Caco-2 (cell line): ENCODE data around the gene ADGRF1. TPM values are rescaled to one million over a fixed set of nuclear protein-coding genes. Genes with fewer than 3 reads are reported as not detected.

ENCODE experiments used
- BruUV-seq: library from RNA; stranded (reverse); fragments of 400-500 nt; replicated peaks from 2 replicates; lab custom pipeline; 2021; lab: Mats Ljungman, UMichigan
- CTCF ChIA-PET: fragments of 300-600 bp; sonication (Branson Sonifier 250); formaldehyde crosslinking; loops from one replicate; lab custom pipeline; 2022; ENCODE audit warnings: antibody characterized with exemption; lab: Charles Lee
- POLR2A ChIA-PET: fragments of 300-600 bp; sonication (Branson Sonifier 250); formaldehyde crosslinking; loops from one replicate; lab custom pipeline; 2022; ENCODE audit warnings: antibody characterized with exemption; lab: Charles Lee
- DNase-seq, 2 experiments: peaks; one replicate each; pipeline versions ENCODE4 v3.0.0 to v3.0.0-alpha.2; 2020 to 2022
- H3K27me3 ChIP-seq: replicated peaks from 2 replicates; pipeline ENCODE4 v1.6.0; 2011; ENCODE audit warnings: low read length; ENCODE audit not compliant: control insufficient read depth, insufficient read depth
- H3K36me3 ChIP-seq: 2 replicates; pipeline ENCODE4 v1.5.1; 2011; ENCODE audit warnings: low read length; ENCODE audit not compliant: control insufficient read depth, insufficient read depth
- H3K4me1 ChIP-seq: fragments of 250-450 bp; sonication (Bioruptor Pico); 2 replicates; pipeline ENCODE4 v1.5.1; 2020; ENCODE audit warnings: mild to moderate bottlenecking
- H3K4me3 ChIP-seq: 2 replicates; pipeline ENCODE4 v1.5.1; 2011; ENCODE audit warnings: low read depth, mild to moderate bottlenecking, control low read depth, low read length
- H3K9me3 ChIP-seq: fragments of 250-450 bp; sonication (Bioruptor Pico); 2 replicates; pipeline ENCODE4 v1.5.1; 2020; ENCODE audit warnings: mild to moderate bottlenecking, moderate library complexity
- H3K27ac Mint-ChIP-seq: one replicate; pipeline ENCODE4 v1.8.0; 2022; ENCODE audit warnings: mixed read lengths; ENCODE audit not compliant: unreplicated experiment
- H3K27me3 Mint-ChIP-seq: one replicate; pipeline ENCODE4 v1.8.0; 2022; ENCODE audit warnings: mixed read lengths; ENCODE audit not compliant: insufficient read depth, unreplicated experiment
- H3K36me3 Mint-ChIP-seq: one replicate; pipeline ENCODE4 v1.8.0; 2022; ENCODE audit warnings: mild to moderate bottlenecking, mixed read lengths; ENCODE audit not compliant: insufficient read depth, unreplicated experiment
- H3K4me1 Mint-ChIP-seq: one replicate; pipeline ENCODE4 v1.8.0; 2022; ENCODE audit warnings: low read depth, mixed read lengths; ENCODE audit not compliant: unreplicated experiment
- H3K4me3 Mint-ChIP-seq: one replicate; pipeline ENCODE4 v1.8.0; 2022; ENCODE audit warnings: mild to moderate bottlenecking, moderate library complexity, mixed read lengths; ENCODE audit not compliant: unreplicated experiment
- H3K9me3 Mint-ChIP-seq: one replicate; pipeline ENCODE4 v1.8.0; 2022; ENCODE audit warnings: mixed read lengths; ENCODE audit not compliant: unreplicated experiment
- CTCF ChIP-seq, 2 experiments: fragments of 200-600 bp in 1 of 2; IDR thresholded peaks; 1 replicate in 1 of 2; 2 replicates in 1 of 2; pipeline versions ENCODE4 v1.5.1 to v1.8.0; 2011 to 2022; ENCODE audit warnings: antibody characterized with exemption in 1 of 2, control low read depth in 1 of 2, inconsistent platforms in 1 of 2, low read depth in 1 of 2, low read length in 1 of 2, mild to moderate bottlenecking in 1 of 2, moderate library complexity in 1 of 2; ENCODE audit not compliant: insufficient read depth in 1 of 2, severe bottlenecking in 1 of 2, unreplicated experiment in 1 of 2
- intact Hi-C: fragments of 100-400 bp; cut with micrococcal nuclease; formaldehyde crosslinking; loops from one replicate; pipeline ENCODE4 v1.10.0; 2022; ENCODE audit not compliant: unreplicated experiment
- total RNA-seq: library from RNA; stranded (reverse); gene quantifications from 2 replicates; pipeline ENCODE4 v1.2.3, GENCODE V29; 2022

ADGRF1 gene
- total RNA-seq, 1 experiment from 2014 or later = 0.52 TPM

DNA sequence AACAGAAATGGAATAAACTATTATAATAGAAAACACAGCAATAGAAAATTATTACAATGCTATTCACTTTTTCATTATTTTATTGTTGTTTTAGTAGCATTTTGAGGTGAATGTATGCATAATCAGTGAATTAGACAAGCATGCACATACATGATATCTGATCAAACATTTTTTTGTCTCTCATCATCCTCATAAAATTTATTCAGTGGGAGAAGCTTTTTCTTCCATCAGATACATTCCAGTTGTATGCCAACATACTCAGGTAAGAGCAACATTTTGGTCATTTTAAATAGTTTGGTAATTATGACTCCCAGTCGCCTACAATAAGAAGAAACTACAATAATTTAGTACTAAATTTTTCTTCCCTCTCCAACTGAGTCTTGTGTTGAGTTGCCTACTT is 44.5 kb downstream of the ADGRF1 start:
- peaks cover 9% of the 10 kb centered on the region for H3K9me3 Mint-ChIP-seq
- H3K27me3 Mint-ChIP-seq = no peaks in the 10 kb centered on the region
- DNase-seq = no peak
- no peaks in the 10 kb centered on the region for H3K36me3 Mint-ChIP-seq
- no peaks in the 10 kb centered on the region for H3K36me3 ChIP-seq
- no peak overlapping the region for H3K4me3 Mint-ChIP-seq
- POLR2A ChIA-PET = no interaction called here
- peaks cover 27% of the 10 kb centered on the region for H3K4me1 Mint-ChIP-seq
- TF ChIP-seq CTCF (IDR thresholded peaks at IDR 0.05; ENCODE audit: insufficient read depth in 1 of 2, low read depth in 1 of 2, low read length in 1 of 2, severe bottlenecking in 1 of 2, unreplicated experiment in 1 of 2) = no peak
- peaks cover 33% of the 10 kb centered on the region for H3K4me1 ChIP-seq
- CTCF ChIA-PET = no interaction called here
- H3K4me3 ChIP-seq = no peak overlapping the region
- BruUV-seq = no TSS peak
- intact Hi-C loops = loop anchor here (2.0 to 10.0 kb wide), 3 partner anchors 49 to 903 kb away; no protein-coding TSS in a partner anchor
- H3K27ac Mint-ChIP-seq = no peak overlapping the region
- H3K9me3 ChIP-seq = no peaks in the 10 kb centered on the region
- no peaks in the 10 kb centered on the region for H3K27me3 ChIP-seq

- no peak for TF ChIP-seq CTCF (IDR thresholded peaks at IDR 0.05; ENCODE audit: insufficient read depth in 1 of 2, low read depth in 1 of 2, low read length in 1 of 2, severe bottlenecking in 1 of 2, unreplicated experiment in 1 of 2)
- H3K27me3 Mint-ChIP-seq = no peaks in the 10 kb centered on the region
- H3K4me3 Mint-ChIP-seq = peak overlapping the region; percentile 10
- H3K9me3 Mint-ChIP-seq = peaks cover 9% of the 10 kb centered on the region
- Histone ChIP-seq H3K9me3 (no peaks in the 10 kb centered on the region), H3K4me1 (peaks cover 33% of the 10 kb centered on the region), H3K4me3 (no peak overlapping the region), H3K36me3 (no peaks in the 10 kb centered on the region), H3K27me3 (no peaks in the 10 kb centered on the region)
- peak; percentile 54 to 70 for DNase-seq
- intact Hi-C loops = loop anchor here (2.0 to 10.0 kb wide), 3 partner anchors 50 to 902 kb away; no protein-coding TSS in a partner anchor
- H3K27ac Mint-ChIP-seq = peak overlapping the region; percentile 74
- POLR2A ChIA-PET = no interaction called here
- peaks cover 27% of the 10 kb centered on the region for H3K4me1 Mint-ChIP-seq
- no peaks in the 10 kb centered on the region for H3K36me3 Mint-ChIP-seq
- BruUV-seq = no TSS peak
- CTCF ChIA-PET = no interaction called here
These were observed 45.1 kb downstream of the ADGRF1 start for GRCh38 chr6:46996860-46997641.

- no peaks in the 10 kb centered on the region for H3K36me3 Mint-ChIP-seq
- intact Hi-C loops = loop anchor here (10.0 kb wide), 2 partner anchors 290 to 900 kb away; no protein-coding TSS in a partner anchor
- peaks cover 27% of the 10 kb centered on the region for H3K4me1 Mint-ChIP-seq
- Histone ChIP-seq H3K27me3 (no peaks in the 10 kb centered on the region), H3K4me1 (peaks cover 33% of the 10 kb centered on the region), H3K36me3 (no peaks in the 10 kb centered on the region), H3K4me3 (no peak overlapping the region), H3K9me3 (no peaks in the 10 kb centered on the region)
- POLR2A ChIA-PET = no interaction called here
- BruUV-seq = no TSS peak
- H3K9me3 Mint-ChIP-seq = peaks cover 9% of the 10 kb centered on the region
- TF ChIP-seq CTCF (IDR thresholded peaks at IDR 0.05; ENCODE audit: insufficient read depth in 1 of 2, low read depth in 1 of 2, low read length in 1 of 2, severe bottlenecking in 1 of 2, unreplicated experiment in 1 of 2) = no peak
- no peak for DNase-seq
- no peak overlapping the region for H3K27ac Mint-ChIP-seq
- no peak overlapping the region for H3K4me3 Mint-ChIP-seq
- CTCF ChIA-PET = no interaction called here
- H3K27me3 Mint-ChIP-seq = no peaks in the 10 kb centered on the region
These were observed 47.2 kb downstream of the ADGRF1 start for GRCh38 chr6:46994933-46995332.
